NB4 (cell line): ENCODE results near the gene FNDC11.

Experiments used
- TF ChIP-seq, protein P1 (sequence below): IDR thresholded peaks from one replicate; pipeline ENCODE4 v1.5.1; 2012; ENCODE audit warnings: low read depth, low read length
- TF ChIP-seq, protein P2 (sequence below): IDR thresholded peaks from 2 replicates; pipeline ENCODE4 v1.6.1; 2011; ENCODE audit warnings: low read depth, low read length

DNA sequence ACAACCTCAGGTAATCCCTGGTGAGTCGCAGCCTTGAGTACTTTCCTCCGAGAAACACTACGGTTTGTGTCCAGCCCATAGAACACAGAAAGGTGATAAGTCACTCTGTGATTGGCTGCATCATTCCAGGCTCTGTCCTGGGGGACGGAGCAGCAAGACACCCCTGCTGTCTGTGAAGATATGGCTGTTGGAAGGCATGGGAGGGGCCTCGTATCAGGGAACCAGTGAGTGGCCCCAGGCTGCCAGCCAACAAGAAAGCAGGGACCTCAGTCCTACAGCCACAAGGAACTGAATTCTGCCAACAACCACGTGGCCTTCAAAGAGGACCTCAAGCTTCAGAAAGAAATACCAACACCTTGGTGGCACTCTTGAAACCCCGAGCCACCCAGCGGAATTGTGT, 48.7 kb upstream of the FNDC11 start:
- TF ChIP-seq, protein P1, sequence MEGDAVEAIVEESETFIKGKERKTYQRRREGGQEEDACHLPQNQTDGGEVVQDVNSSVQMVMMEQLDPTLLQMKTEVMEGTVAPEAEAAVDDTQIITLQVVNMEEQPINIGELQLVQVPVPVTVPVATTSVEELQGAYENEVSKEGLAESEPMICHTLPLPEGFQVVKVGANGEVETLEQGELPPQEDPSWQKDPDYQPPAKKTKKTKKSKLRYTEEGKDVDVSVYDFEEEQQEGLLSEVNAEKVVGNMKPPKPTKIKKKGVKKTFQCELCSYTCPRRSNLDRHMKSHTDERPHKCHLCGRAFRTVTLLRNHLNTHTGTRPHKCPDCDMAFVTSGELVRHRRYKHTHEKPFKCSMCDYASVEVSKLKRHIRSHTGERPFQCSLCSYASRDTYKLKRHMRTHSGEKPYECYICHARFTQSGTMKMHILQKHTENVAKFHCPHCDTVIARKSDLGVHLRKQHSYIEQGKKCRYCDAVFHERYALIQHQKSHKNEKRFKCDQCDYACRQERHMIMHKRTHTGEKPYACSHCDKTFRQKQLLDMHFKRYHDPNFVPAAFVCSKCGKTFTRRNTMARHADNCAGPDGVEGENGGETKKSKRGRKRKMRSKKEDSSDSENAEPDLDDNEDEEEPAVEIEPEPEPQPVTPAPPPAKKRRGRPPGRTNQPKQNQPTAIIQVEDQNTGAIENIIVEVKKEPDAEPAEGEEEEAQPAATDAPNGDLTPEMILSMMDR = no peak
- TF ChIP-seq, protein P2, sequence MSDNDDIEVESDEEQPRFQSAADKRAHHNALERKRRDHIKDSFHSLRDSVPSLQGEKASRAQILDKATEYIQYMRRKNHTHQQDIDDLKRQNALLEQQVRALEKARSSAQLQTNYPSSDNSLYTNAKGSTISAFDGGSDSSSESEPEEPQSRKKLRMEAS = no peak
